ENCODE results near the gene KRTAP9-1.

DNA sequence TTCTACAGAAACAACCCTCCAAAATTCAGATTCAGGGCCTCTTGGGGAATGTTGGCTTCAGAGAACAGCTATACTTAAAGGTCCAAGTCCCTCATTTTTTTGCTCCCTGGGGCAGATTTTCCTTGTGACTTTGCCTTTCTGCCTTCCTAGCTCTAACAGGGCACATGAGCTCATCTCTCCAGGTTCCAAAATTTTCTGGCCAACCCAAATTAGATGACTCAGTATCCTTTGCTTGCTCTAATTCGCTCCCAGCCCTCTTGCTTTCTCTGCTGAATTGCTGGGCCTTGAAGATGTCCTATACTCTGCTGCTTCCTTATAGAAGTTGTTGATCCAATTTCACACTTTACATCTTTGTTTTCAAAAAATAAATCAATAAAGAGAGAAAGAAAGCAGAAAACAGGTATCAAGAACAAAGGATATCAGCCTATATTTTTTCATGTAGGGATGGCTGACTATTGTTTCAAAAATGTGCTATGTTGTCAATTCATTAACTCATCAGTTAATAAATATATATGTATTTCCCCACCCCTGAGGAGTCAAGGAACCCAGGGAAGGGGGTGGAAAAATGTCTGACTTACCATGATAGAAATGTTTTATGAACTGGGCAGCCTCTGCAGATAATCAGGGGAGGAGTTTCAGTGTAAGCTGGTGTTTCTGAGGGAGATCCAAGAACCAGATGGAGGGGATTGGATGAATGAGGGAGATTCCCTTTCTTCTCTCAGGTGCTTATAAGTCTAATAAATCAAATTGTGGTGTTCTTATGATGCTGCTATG is 10.7 kb upstream of the KRTAP9-1 start:
- TF ChIP-seq EZH2 (IDR thresholded peaks at IDR 0.05; ENCODE audit: borderline replicate concordance, low read depth, low read length, severe bottlenecking) (no peak), GATA2 (IDR thresholded peaks at IDR 0.05; ENCODE audit: insufficient read depth, insufficient read length, low read depth, low read length) (no peak)
- TF ChIP-seq, protein P1, sequence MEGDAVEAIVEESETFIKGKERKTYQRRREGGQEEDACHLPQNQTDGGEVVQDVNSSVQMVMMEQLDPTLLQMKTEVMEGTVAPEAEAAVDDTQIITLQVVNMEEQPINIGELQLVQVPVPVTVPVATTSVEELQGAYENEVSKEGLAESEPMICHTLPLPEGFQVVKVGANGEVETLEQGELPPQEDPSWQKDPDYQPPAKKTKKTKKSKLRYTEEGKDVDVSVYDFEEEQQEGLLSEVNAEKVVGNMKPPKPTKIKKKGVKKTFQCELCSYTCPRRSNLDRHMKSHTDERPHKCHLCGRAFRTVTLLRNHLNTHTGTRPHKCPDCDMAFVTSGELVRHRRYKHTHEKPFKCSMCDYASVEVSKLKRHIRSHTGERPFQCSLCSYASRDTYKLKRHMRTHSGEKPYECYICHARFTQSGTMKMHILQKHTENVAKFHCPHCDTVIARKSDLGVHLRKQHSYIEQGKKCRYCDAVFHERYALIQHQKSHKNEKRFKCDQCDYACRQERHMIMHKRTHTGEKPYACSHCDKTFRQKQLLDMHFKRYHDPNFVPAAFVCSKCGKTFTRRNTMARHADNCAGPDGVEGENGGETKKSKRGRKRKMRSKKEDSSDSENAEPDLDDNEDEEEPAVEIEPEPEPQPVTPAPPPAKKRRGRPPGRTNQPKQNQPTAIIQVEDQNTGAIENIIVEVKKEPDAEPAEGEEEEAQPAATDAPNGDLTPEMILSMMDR (IDR thresholded peaks at IDR 0.05; ENCODE audit: extremely low read depth in 1 of 2, insufficient read depth in 1 of 2, low read depth in 1 of 2, low read length in 2 of 2), result no peak

Data from endothelial cell of umbilical vein (primary cell).